SKM-1 (cell line): Measurements from ENCODE around the gene DSC2.
A peak's percentile ranks its signal among the peaks of the same experiment; 100 is the strongest.

ENCODE experiments used
- DNase-seq: peaks from one replicate; lab custom pipeline; 2025; ENCODE audit not compliant: unreplicated experiment; lab: John Stamatoyannopoulos, UW

The DSC2 gene

DNA sequence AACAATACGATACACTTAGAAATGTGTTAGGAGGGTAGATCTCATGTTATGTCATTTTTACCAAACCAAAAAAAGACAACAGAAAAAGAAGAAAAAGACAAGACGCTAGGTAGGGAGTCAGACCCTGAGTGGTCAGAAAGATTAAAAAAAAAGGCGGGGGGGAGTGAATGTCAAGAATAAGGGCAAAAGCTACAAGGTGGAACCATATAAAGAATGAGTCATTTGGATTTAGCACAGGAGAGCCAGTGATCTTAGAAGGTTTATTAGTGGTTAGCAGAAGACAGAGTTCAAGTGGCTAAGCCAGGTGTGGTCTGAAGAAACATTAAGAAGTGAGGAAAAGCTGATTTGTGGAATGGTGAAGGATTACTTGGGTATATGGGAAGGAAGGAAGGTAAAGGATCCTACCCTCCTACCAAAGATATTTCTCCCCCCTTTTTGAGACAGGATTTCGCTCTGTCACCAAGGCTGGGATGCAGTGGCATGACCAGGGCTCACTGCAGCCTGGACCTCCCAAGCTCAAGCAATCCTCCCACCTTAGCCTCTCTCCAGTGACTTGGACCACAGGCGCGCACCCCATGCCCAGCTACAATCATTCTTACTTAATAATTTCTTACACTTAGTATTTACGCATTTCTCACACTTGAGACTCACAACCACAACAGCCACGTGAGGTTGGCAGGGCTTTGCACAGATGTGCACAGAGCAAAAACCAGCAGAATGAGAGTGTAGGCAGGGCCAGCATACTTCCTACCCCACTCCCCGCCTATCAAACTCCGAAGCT lies 2.6 kb downstream of the DSC2 start:
- DNase-seq = no peak

DNA sequence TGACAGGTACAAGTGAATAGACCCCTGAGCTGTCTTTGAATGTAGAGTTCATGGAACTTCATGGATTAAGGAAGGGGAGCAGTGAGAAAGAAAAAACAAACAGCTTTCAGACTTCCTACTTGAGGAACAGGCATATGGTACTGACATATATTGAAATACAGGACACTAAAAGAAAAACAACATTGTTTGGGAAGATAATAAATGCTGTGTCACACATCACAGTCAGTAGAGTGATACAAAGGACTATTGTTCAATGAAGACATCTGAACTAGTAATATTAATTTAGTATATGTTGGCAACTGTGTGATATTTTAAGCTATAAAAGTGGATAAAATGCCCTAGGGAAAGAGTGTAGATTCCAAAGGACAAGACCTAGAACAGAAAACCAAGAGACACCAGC lies 3.3 kb downstream of the DSC2 start:
- no peak for DNase-seq

DNA sequence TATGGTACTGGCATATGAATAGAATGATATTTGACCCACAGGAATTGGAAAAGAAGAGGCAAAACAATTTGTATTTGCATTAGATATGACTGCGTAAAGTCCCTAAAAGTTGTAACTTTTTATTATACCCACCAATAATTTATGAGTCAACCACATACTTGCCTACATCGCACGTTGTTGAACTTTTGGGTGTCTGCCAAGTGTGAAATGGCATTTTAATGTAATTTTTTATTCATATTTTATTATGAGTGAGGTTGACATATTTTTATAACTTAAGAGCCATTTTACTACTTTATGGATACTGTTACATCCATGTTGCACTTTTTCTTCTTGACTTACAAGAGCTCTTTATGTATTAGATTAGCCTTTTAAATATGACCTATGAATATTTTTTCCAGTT lies 4.6 kb downstream of the DSC2 start:
- no peak for DNase-seq

DNA sequence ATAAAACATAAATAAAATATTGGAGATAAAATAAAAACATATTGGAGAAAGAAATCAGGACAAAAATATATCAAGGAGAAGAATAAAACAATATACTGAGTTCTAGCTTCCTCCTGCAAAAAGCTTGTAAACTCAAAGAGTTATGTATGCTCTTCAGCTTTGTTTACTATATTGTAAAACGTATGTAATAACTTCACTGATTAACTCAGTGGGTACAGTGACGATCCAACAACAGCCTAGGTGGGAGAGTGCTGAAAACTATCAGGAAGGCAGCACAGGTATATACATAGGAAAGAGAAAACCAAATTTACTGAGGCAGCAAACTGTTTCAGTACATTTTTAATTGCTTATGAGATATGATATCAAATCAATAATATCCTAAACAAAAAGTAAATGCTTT lies 8.3 kb downstream of the DSC2 start:
- no peak for DNase-seq

DNA sequence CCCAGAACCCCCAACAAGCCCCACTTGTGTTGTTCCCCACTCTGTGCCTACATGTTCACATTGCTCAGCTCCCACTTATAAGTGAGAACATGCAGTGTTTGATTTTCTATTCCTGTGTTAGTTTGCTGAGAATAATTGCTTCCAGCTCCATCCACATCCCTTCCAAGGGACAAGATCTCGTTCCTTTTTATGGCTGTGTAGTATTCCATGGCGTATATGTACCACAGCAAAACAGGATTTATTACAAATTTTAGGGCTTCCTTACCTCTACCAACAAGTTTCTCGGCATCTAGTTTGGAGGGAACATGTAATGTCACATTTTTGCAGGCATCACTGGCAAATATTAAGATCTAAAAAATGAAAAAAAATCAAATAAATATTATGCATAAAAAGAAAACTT lies 8.9 kb downstream of the DSC2 start:
- no peak for DNase-seq

DNA sequence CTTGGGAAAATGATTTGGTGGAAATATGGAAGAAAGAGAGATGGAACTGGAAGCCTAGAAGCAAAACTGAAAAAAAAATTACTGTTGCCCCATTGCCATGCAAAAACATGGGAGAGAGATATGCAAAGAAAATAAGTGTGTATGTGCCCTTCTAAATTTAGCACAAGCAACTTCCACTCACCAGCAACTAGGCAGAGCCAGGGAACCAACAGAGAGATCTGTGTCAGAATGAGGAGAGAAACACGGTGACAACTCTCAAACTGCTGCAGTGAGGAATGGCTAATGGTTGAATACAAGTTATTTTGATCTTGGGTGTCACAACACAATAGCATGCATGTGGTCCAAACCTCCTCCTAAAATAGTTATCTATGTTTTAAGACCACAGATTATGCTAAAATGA lies 10.9 kb downstream of the DSC2 start:
- no peak for DNase-seq

DNA sequence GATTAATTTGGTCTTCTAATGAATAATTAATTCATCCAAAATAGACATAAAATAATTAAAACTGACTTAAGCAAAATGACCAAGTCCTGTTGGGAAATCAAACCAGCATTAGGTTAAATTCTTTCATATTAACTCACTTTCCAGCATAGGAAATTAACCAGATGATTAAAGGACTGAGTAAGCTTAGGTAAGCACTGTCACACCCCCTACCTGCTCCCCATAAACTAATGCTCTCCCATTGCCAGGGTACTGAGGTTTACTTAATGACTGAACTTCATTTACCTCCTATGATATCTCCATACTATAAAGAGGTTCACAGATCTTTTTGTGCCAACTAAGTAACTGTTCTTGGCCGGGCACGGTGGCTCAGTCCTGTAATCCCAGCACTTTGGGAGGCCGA lies 13.7 kb downstream of the DSC2 start:
- DNase-seq = no peak

DNA sequence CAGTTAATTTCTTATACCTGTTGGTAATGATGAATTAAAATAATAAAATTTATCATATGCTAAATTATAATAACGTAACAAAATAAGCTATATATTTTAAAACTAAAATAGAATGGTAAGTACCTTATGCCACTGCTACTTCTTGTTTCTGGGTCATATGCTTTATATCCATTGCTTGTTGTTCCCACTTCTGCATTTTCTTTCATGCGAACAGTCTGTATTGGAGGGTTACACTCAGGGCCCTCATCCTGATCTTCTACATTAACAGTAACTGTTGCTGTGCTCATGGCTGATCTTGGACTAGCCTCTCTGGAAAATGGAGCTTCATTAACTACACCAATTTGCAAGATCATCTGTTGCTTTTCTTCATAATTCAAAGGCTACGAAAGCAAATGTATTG lies 22.2 kb downstream of the DSC2 start:
- no peak for DNase-seq

DNA sequence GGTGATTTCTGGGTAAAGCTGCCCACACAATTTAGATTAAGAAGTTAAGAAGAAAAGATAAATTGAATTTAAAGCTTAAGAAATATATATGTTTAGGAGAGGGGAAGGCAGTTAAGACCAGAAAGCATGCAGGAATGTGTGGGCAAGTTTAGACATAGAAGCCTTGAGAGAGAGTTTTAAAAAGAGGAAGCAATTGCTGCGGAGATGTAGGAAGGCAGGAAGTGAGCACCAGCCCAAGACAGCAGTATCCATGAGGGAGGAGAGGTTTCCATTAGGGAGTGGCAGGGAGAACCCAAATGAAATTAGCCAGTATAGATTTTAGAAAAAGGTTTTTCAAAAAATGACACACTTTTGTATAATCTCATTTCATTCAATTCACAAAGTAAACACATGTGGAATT lies 24.3 kb downstream of the DSC2 start:
- peak; percentile 39 for DNase-seq

DNA sequence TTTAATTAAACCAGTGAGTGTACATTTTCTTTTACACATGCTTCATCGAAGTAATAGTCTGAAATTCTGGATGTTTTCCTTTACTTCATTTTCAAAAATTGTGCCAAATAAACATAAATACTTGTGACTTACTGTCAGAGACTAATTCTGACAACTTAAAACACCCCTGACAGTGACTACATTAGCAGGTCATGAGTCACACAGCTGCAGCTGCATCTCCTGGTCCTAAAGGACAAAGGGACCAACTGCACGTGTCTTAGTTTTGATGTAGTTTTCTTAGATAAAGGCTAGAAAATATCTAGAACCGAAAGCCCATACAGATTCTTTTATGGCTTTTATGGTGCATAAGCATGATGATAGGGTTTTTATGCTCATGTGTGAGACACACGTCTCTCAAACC lies 30.0 kb downstream of the DSC2 start:
- DNase-seq = no peak

DNA sequence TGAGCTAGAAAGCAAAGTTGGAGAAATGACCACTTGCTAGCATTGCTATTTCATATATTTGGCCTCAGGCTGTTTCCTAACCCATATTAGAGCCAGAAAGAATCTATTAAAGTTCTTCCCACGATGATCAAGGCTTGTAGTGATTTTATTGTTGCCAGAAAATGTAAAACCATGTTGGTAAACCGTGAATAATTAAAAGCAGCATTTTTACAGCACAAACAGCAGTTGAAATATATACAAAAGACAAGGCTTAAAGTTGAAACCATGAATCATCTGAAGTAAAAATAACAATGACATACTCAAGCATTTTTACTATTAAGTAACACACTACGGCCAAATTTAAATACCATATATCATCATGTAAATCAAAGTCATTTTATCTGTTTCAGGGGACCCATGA lies 32.0 kb downstream of the DSC2 start:
- no peak for DNase-seq

DNA sequence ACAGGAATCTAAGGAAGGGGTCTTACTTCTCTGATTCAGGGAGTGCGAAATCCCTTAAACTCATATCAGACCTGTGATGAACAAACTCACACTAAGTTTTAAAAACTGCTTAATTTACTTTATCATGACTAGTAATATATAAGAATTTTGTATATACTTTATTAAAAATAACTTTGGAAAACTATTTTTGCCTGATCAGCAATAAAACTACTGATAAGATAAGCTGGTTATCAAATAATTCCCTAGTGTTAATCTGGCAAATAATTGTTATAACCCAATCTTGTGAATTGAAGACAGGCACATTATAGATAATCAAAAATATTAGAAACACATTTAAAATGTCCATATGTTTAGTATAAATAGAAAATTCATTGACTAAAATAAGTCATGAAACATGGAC lies 36.0 kb downstream of the DSC2 start:
- no peak for DNase-seq

DNA sequence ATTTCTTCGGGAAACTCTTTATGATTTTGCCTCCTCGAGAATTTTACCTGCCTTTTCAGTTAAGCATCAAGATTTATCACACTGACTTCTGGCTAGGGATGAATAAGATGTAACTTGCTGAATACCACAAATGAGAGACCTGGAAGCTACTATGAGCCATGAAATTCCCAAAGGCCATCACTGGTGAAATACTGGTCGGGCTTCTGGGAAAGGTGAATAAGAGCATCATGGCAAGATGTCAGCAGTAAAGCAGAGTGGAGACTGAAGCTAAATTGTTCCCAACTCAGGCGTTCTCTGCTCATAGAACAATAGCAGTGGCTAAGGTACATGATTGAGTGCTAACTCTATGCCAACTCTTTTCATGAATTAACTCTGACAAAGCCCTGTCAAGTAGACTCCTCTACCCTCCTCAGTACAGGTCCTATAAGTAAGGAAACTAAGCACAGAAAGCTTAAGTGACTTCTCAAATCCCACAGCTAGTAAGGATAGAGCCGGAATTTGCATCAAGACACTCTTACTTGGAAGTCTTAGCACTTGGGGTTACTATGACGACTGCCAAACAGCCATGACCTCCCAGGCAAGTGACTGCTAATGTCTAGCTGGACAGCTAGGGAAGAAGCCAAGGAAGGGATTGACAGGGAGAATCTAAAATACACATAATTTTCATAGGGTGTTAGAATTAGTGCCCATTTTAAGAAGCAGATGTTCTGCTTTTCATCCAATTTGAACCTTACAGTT lies 37.0 kb downstream of the DSC2 start:
- no peak for DNase-seq

DNA sequence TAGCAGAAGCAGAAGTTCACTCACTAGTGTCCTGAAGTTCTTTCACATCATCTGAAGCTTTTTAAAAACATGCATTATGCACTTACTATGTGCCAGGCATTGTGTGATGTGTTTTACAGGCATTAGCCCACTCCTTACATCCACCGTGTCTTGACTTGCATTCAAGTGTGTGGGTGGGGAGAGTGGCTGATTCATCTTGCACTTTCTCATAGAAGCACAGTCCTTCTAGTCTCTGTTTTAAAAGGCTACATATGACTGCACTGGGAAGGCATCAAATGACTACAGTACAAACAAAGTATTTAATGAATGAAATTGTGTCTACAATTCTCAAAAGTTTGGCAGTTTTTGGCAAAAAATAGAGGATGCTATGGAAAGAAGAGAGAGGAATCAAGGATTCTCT lies 38.1 kb downstream of the DSC2 start:
- no peak for DNase-seq

DNA sequence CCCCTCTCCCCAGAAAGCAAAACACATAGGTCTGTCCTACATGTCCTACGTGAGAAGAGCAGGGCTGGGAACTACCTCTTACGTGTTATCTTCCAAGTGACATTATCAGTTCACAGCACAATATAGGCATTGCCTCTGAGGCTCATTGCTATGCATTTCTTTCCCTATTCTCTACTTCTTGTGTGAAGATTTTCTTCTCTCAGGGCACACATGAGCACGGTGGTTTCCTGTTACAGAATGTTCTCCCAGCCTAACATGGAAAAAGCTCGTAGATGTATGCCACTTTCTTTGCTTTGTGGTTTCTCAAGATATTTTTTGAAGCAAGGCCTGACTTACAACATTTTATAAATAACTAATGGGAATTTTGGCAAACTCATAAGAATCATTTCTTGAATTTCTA lies 40.3 kb downstream of the DSC2 start:
- no peak for DNase-seq

DNA sequence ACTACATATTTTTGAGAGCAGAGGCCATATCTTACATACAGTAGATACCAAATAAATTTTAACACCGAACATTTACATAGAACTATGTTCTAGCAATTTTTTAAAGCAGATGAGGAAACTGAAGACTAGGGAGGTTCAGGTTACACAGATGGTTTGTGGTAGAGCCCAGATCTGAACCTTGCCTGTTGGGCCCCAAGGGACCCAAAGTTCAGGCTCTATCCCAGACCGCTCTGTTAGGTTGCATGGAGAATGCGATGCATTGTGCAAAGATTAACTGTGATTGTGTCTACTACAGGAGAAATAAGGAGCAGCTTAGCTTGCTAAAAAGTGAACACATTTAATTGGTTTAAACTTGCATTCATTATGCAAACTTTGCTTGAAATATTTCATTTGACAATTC lies 43.3 kb downstream of the DSC2 start:
- no peak for DNase-seq

DNA sequence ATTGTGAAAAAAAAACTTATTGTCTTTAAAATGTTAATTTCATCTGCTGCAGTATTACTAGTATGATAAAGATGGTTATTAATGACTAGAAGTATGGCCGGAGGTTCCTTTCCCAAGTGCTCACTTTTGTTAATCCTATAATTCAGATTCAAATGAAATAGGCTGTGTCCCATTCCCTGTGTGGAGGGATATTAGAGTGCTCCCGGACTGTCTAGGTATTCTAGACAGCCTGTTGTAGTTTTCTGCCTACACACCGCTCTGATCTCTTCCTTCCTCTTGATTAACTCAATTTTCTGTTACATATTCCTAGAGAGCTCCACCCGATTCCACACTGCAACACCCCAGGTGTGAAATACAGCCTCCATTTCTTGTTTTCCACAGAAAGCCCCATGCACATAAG lies 44.3 kb downstream of the DSC2 start:
- DNase-seq = no peak

DNA sequence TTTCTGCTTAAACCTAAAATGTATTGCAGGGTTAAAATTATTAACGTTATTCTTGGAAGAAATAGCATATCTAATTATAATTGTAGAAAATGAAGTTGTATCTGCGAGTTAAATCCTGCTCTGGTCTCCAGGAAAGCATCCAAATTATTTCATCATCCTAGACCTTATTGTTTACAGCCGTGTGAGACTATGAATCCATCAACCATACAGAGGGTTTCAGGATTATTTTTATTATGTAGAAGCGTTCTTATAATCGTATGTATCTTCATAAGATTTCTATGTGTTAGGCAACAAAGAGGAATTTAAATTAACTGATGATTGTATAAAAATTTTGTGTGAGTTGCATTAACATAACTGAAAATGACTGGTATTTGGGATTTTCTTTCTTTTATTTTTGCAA lies 45.2 kb downstream of the DSC2 start:
- DNase-seq = no peak

DNA sequence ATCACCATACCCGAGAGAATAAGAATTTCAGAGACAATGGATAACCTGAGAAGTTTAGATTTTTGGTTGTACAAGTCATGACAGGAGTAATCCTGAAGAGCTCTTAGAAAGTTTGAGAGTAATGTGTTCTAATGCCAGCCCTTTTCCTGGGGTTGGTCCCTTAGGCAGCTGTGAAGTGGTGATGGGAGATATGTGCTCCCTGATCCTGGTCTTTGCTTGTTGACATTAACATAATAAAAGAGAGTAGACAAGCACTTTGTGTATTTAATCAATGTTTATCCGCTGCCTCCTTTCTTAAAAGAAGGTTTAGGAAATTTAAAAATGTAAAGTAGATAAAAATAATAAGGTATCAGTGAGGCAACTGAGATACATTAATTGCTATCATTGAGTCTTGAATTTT lies 45.9 kb downstream of the DSC2 start:
- no peak for DNase-seq

DNA sequence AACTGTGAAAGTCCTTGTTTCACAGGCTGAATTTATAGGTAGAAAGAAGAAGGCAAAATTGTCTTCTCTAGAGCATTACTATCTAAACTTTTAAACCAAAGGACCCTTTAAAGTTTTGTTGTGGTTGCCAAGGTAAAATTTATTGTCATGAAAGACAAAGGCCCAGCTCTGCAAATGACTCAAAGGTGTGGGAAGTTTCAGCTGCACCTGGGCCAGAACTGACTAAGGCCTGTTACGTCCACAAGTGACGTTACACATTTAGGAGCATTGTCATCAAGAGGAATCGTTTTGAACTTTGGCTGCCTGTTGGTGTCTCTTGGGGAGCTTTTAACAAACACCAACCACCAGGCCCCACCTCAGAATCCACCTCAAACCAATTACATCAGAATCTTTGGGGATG lies 51.6 kb downstream of the DSC2 start:
- DNase-seq = no peak

DNA sequence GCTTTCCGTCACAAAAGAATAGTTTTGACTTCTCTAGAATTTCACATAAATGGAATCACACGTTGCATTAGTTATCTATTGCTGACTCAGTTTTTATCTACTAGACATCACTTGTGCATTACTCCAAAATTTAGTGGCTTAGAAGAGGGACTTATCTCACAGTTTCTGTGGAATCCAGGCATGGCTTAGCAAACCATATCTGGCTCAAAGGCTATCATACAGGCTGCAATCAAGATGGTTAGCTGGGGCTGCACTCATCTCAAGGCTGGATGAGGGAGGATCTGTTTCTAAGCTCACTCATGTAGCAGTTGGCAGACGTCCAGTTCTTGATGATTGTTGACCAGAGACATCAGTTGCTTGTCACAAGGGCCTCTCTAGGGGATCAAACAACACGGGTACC lies 53.0 kb downstream of the DSC2 start:
- DNase-seq = no peak

DNA sequence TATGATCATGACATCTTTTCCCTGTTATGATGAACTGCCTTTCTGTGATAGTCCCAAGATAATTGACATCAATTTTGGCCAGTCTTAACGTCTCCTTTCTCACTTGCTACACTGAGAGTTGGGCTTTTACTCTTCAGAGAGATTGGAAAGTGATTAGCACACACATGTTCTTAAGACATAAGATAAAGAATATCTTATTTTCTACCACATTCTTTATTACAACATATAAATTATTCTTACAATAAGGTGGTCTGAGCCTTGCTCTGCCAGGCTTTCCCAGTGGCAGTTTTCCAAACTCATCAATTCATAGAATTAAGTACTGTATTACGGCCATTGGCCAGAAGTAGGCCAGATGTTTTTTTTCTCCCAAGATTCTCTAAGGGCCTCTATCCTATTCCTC lies 54.0 kb downstream of the DSC2 start:
- no peak for DNase-seq

DNA sequence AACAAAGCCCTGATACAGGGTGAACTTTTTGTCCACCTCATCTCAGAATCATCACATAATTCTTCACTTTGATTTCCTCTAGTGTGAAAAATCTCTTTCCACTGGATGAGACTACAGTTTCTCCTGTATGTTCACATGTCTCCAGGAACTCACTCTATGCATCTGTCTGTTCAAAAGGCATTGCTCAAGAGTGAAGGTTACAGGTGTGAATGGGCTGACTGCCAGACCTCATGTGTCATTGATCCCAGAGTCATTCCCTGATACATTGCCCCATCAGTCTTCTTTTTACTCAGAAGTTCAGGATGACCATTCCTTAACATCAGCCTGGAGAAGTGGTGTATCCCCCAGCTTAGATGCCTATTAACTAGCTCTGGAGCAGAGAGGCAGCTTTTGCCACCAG lies 55.3 kb downstream of the DSC2 start:
- no peak for DNase-seq
